Testis (tissue), 3 donors: Measurements from ENCODE around the gene TMEM114. TPM values are rescaled to one million over a fixed set of nuclear protein-coding genes. Genes with fewer than 3 reads are reported as not detected.

Source experiments
- DNase-seq: peaks from one replicate; pipeline ENCODE4 v3.0.0-alpha.2; 2019
- H3K27ac ChIP-seq, 2 donors: fragments of 200-600 bp; sonication (generic); one replicate each; pipeline ENCODE4 v1.5.1; 2019
- H3K27me3 ChIP-seq: fragments of 200-600 bp; sonication (generic); one replicate; pipeline ENCODE4 v1.5.1; 2019
- H3K36me3 ChIP-seq: fragments of 200-600 bp; sonication (generic); one replicate; pipeline ENCODE4 v1.5.1; 2017; ENCODE audit warnings: low read depth; ENCODE audit errors: missing control alignments
- H3K4me1 ChIP-seq: fragments of 200-600 bp; sonication (generic); one replicate; pipeline ENCODE4 v1.5.1; 2019
- H3K4me3 ChIP-seq, 2 donors: fragments of 200-600 bp; sonication (generic); one replicate each; pipeline ENCODE4 v1.5.1; 2017 to 2019
- H3K9me3 ChIP-seq: fragments of 200-600 bp; sonication (generic); one replicate; pipeline ENCODE4 v1.5.1; 2017
- POLR2A ChIP-seq: fragments of 450-650 bp; IDR thresholded peaks from one replicate; pipeline ENCODE4 v1.6.1; 2017; ENCODE audit warnings: antibody characterized with exemption, mild to moderate bottlenecking, moderate library complexity
- WGBS, 2 donors: methylation state at CpG; one replicate each; pipeline ENCODE4 v1.1.5; 2018; 5-methylcytosine and 5-hydroxymethylcytosine counted together
- intact Hi-C: fragments of 100-400 bp; cut with DNase I; formaldehyde crosslinking; loops from one replicate; pipeline ENCODE4 v1.15.1; 2023; ENCODE audit warnings: low total_unique reads
- polyA plus RNA-seq: library from polyadenylated mRNA; stranded (reverse); fragments of 350-450 nt; fragmentation: Illumina TruSeq; extraction: RNeasy Lipid Tissue Mini Kit (QIAGEN cat#74804); gene quantifications from one replicate; pipeline ENCODE4 v1.2.3, GENCODE V29; 2014; ENCODE audit warnings: low read depth, low replicate concordance; ENCODE audit not compliant: insufficient read depth
- total RNA-seq, 2 donors: library from RNA; depleted of rRNA; stranded (reverse); fragments of >200 nt; gene quantifications; one replicate each; pipeline ENCODE4 v1.2.3, GENCODE V29; 2016
- TF ChIP-seq, protein P1 (sequence below), 3 experiments: fragments of 450-650 bp in 2 of 3; fragments of 200-600 bp in 1 of 3; sonication (generic) in 1 of 3; IDR thresholded peaks; one replicate each; pipeline ENCODE4 v1.5.1; 2016 to 2019; ENCODE audit warnings: antibody characterized with exemption in 3 of 3, mild to moderate bottlenecking in 2 of 3, moderate library complexity in 1 of 3

The TMEM114 gene
- total and polyA plus RNA-seq, 3 donors from 2014 or later, result not detected

DNA sequence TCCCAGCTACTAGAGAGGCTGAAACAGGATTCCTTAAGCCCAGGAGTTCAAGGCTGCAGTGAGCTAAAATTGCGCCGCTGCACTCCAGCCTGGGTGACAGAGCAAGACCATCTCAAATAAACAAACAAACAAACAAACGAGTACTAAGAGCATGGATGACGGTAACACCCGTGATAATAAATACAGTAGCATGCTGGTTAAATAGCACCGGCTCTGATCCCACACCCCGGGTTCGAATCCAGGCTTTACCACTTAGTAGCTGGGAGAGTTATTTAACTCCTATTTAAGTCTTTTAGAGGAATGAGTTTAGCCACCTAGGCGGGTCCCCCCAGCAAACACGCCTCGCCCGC, 30.9 kb upstream of the TMEM114 start:
- no peaks in the 10 kb centered on the region for H3K9me3 ChIP-seq

DNA sequence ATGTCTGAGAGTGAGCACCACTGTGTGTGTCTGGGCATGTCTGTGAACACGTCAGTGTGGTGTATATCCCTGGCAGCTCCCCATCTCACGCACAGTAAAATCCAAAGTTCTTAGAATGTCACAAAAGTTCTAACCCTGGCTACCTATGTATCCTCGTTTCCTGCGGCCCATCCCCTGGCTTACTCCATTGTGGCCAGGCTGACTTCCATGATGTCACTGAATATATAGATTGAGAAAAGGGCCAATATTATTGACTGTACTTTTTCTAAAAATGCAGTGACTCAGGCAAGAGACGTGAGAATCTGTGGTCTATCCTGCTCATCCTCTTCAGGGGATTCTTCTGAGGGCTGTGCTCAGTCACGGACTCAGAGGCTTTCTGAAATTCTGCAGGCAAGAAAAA, 30.2 kb upstream of the TMEM114 start:
- no peak for DNase-seq
- intact Hi-C loops, result no loop called here

More for the DNA sequence above, 30.9 kb upstream of the TMEM114 start:
- no peak for TF ChIP-seq POLR2A
- 19 to 22% methylated on average over 7 to 12 of the region's 12 CpGs for WGBS, 2 donors
- no peaks in the 10 kb centered on the region for H3K27me3 ChIP-seq
- no peak for DNase-seq
- intact Hi-C loops, result no loop called here
- peaks cover 9% of the 10 kb centered on the region for H3K4me1 ChIP-seq
- H3K36me3 ChIP-seq, result no peaks in the 10 kb centered on the region
- peak overlapping the region; percentile 77 to 82 for H3K27ac ChIP-seq
- peak overlapping the region; percentile 84 to 99 for H3K4me3 ChIP-seq

DNA sequence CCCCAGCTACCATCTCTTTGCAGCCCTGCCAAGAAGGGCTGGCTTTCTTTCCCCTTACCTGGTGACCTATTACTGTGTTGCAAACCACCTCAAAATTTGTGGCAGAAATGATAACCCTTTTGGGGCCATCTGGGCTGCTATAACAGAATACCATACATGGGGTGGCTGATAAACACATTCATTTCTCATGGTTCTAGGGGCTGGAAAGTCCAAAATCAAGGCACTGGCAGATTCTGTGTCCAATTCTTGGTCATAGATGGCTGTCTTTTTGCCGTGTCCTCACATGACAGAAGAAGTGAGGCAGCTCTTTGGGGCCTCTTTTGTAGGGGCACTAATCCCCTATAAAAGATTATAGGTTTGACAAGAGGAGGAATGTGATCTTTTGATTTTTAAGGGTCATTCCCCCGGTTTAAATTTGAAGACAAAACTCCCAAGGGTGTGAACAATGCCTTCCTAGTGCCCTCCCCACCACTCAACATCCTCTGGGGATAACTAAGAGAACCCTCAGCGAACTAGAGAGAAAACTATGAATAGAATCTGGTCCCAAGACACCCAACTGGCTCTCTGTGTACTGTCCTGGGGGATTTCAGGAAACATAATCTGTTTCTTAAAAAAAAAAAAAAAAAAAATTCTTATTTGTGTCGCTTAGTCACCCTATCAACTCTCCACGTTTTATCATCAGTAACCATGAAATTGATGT, 29.5 kb upstream of the TMEM114 start:
- no peak for DNase-seq
- Histone ChIP-seq H3K4me1 (peaks cover 9% of the 10 kb centered on the region), H3K27me3 (no peaks in the 10 kb centered on the region), H3K36me3 (no peaks in the 10 kb centered on the region), H3K4me3 (no peak overlapping the region), H3K27ac (no peak overlapping the region), H3K9me3 (no peaks in the 10 kb centered on the region)
- 76 to 84% methylated on average over 5 of the region's 5 CpGs for WGBS, 2 donors
- intact Hi-C loops, result no loop called here
- no peak for TF ChIP-seq POLR2A
- TF ChIP-seq, protein P1, sequence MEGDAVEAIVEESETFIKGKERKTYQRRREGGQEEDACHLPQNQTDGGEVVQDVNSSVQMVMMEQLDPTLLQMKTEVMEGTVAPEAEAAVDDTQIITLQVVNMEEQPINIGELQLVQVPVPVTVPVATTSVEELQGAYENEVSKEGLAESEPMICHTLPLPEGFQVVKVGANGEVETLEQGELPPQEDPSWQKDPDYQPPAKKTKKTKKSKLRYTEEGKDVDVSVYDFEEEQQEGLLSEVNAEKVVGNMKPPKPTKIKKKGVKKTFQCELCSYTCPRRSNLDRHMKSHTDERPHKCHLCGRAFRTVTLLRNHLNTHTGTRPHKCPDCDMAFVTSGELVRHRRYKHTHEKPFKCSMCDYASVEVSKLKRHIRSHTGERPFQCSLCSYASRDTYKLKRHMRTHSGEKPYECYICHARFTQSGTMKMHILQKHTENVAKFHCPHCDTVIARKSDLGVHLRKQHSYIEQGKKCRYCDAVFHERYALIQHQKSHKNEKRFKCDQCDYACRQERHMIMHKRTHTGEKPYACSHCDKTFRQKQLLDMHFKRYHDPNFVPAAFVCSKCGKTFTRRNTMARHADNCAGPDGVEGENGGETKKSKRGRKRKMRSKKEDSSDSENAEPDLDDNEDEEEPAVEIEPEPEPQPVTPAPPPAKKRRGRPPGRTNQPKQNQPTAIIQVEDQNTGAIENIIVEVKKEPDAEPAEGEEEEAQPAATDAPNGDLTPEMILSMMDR (IDR thresholded peaks at IDR 0.05), result no peak

More for the DNA sequence above, 30.2 kb upstream of the TMEM114 start:
- WGBS, 2 donors, result 67 to 73% methylated on average over 6 of the region's 6 CpGs
- Histone ChIP-seq H3K9me3 (no peaks in the 10 kb centered on the region), H3K27ac (no peak overlapping the region), H3K4me3 (no peak overlapping the region), H3K27me3 (no peaks in the 10 kb centered on the region), H3K4me1 (peaks cover 9% of the 10 kb centered on the region), H3K36me3 (no peaks in the 10 kb centered on the region)
- no peak for TF ChIP-seq POLR2A
- TF ChIP-seq, protein P1 (IDR thresholded peaks at IDR 0.05), result no peak

DNA sequence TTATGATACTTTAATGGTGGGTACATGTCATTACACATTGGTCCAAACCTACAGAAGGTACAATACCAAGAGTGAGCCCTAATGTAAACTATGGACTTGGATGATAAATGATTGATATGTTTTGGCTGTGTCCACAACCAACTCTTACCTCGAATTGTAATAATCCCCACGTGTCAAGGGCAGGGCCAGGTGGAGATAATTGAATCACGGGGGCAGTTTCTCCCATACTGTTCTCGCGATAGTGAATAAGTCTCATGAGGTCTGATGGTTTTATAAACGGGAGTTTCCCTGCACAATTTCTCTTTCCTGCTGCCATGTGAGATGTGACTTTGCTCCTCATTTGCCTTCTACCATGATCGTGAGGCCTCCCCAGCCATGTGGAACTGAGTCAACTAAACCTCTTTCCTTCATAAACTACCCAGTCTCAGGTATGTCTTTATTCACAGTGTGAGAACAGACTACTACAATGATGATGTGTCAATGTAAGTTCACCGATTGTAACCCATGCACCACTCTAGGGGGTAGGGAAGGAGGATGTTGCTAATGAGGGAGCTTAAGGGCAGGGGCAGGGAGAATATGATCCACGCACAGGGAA, 24.2 kb upstream of the TMEM114 start:
- Histone ChIP-seq H3K9me3 (no peaks in the 10 kb centered on the region), H3K4me1 (no peaks in the 10 kb centered on the region), H3K36me3 (no peaks in the 10 kb centered on the region), H3K4me3 (no peak overlapping the region), H3K27me3 (no peaks in the 10 kb centered on the region), H3K27ac (no peak overlapping the region)
- TF ChIP-seq, protein P1 (IDR thresholded peaks at IDR 0.05), result no peak
- TF ChIP-seq POLR2A, result no peak
- DNase-seq, result no peak
- 64 to 66% methylated on average over 9 of the region's 9 CpGs for WGBS, 2 donors
- intact Hi-C loops, result no loop called here

DNA sequence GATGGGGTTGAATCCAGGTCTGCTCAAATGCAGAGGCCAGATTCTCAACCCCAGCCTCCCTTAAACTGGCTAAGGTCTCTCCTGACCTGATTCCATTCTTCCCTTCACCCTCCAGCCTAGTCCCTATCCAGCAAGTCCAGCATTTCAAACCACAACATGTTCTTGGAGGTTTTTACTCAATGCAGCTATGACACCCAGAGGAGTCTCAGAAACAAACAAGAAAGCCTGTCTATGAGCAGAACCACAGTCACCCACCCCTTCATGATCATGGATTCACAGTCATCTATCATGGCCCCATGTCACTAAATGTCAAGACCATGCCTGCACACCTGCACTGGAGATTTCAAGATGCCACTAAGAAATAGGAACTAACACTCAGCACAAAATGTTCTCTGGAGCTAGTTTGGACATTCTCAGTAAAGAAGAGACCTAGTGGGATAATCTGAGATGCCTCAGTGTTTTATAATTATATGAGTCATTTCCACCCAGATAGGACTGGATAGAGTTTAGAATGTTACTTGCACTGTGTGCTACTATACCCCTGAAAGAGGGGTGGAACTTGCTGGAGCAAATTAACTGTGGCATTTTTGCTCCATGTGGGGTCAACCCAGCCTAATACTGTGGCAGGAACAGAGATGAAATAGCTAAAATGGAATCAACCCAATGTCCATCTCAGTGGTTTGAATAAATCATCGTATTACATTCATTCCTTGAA, 21.7 kb upstream of the TMEM114 start:
- H3K9me3 ChIP-seq, result no peaks in the 10 kb centered on the region
- no peak overlapping the region for H3K27ac ChIP-seq
- H3K27me3 ChIP-seq, result no peaks in the 10 kb centered on the region
- intact Hi-C loops, result no loop called here
- H3K4me1 ChIP-seq, result no peaks in the 10 kb centered on the region
- no peak for TF ChIP-seq POLR2A
- TF ChIP-seq, protein P1 (IDR thresholded peaks at IDR 0.05), result no peak
- WGBS, 2 donors, result 96 to 98% methylated on average over 1 of the region's 1 CpG
- no peak overlapping the region for H3K4me3 ChIP-seq
- no peak for DNase-seq
- H3K36me3 ChIP-seq, result no peaks in the 10 kb centered on the region
